HG03097 (cell line): ENCODE data around the gene MED14.
"Not testable (repeated sequence)": the region's sequence is repeated elsewhere in the genome, so short reads cannot be mapped to it uniquely, and the experiment has no call there.

Experiments used
- ATAC-seq: cut with Tn5 transposase; IDR thresholded peaks from one replicate; pipeline ENCODE4 v1.9.1; 2021; ENCODE audit not compliant: unreplicated experiment, low FRiP score

Gene MED14

GRCh38 chrX:40735325-40736169 lies at the start of gene MED14:
Gene MED14, minus strand, starts transcription at chrX:40735542. Its CDS starts 130 bp downstream, at chrX:40735412.
- ATAC-seq = peak; percentile 83

- no peak for ATAC-seq
Measured at GRCh38 chrX:40784516-40785151, 49.3 kb upstream of the MED14 start.

- not testable (repeated sequence) for ATAC-seq
Measured at GRCh38 chrX:40782644-40783259, 47.4 kb upstream of the MED14 start.

GRCh38 chrX:40780951-40781350 lies 45.6 kb upstream of the MED14 start:
- ATAC-seq = no peak

- no peak for ATAC-seq
Measured at GRCh38 chrX:40780082-40780481, 44.7 kb upstream of the MED14 start.

- no peak for ATAC-seq
Measured at GRCh38 chrX:40778861-40779575, 43.7 kb upstream of the MED14 start.

GRCh38 chrX:40773809-40774208 lies 38.5 kb upstream of the MED14 start:
- no peak for ATAC-seq

GRCh38 chrX:40773188-40773587 lies 37.8 kb upstream of the MED14 start:
- no peak for ATAC-seq

- no peak for ATAC-seq
Measured at GRCh38 chrX:40772290-40772689, 36.9 kb upstream of the MED14 start.

- ATAC-seq = no peak
Measured at GRCh38 chrX:40761762-40762161, 26.4 kb upstream of the MED14 start.

GRCh38 chrX:40759374-40759773 lies 24.0 kb upstream of the MED14 start:
- ATAC-seq = no peak

GRCh38 chrX:40757058-40757457 lies 21.7 kb upstream of the MED14 start:
- ATAC-seq = no peak

- ATAC-seq = no peak
Measured at GRCh38 chrX:40755291-40756249, 20.2 kb upstream of the MED14 start.

GRCh38 chrX:40749681-40750494 lies 14.5 kb upstream of the MED14 start:
- peak; percentile 62 for ATAC-seq

GRCh38 chrX:40748977-40749376 lies 13.6 kb upstream of the MED14 start:
- no peak for ATAC-seq

GRCh38 chrX:40746521-40746920 lies 11.2 kb upstream of the MED14 start:
- ATAC-seq = no peak

- ATAC-seq = no peak
Measured at GRCh38 chrX:40736170-40736505, 796 bp upstream of the MED14 start.

- no peak for ATAC-seq
Measured at GRCh38 chrX:40734971-40735324, 394 bp downstream of the MED14 start.

- ATAC-seq = no peak
Measured at GRCh38 chrX:40733706-40734105, 1.6 kb downstream of the MED14 start.
